SU-DHL-6 (cell line): Measurements from ENCODE around the gene RIN3.

ENCODE experiments used
- H2AFZ ChIP-seq: fragments of 200-600 bp; sonication (generic); 2 replicates; pipeline ENCODE4 v1.6.1; 2014; ENCODE audit warnings: low read depth, mild to moderate bottlenecking, moderate library complexity, mixed read lengths, antibody characterized with exemption, low read length; ENCODE audit not compliant: severe bottlenecking
- H3F3A ChIP-seq: fragments of 200-600 bp; shearing (Covaris generic); 2 replicates; pipeline ENCODE4 v1.6.0; 2016; ENCODE audit warnings: antibody characterized with exemption, mild to moderate bottlenecking; ENCODE audit not compliant: insufficient read depth
- H3K27ac ChIP-seq: fragments of 200-600 bp; sonication (generic); 2 replicates; pipeline ENCODE4 v1.5.1; 2016; ENCODE audit warnings: low read depth, mild to moderate bottlenecking, low read length, moderate library complexity, mixed read lengths
- H3K27me3 ChIP-seq: fragments of 200-600 bp; sonication (generic), shearing (Covaris generic); 2 replicates; pipeline ENCODE4 v1.6.0; 2014; ENCODE audit warnings: mild to moderate bottlenecking, low read length
- H3K36me3 ChIP-seq: fragments of 200-600 bp; sonication (generic); 2 replicates; pipeline ENCODE4 v1.6.1; 2014; ENCODE audit warnings: mild to moderate bottlenecking, low read length, mixed read lengths
- H3K4me2 ChIP-seq: fragments of 300-600, 200-600 bp; shearing (Covaris generic), sonication (generic); 2 replicates; pipeline ENCODE4 v1.6.0; 2014; ENCODE audit warnings: low read length, low read depth, mild to moderate bottlenecking; ENCODE audit not compliant: poor library complexity, severe bottlenecking
- H3K4me3 ChIP-seq: fragments of 200-600 bp; sonication (generic); 2 replicates; pipeline ENCODE4 v1.5.1; 2014; ENCODE audit warnings: antibody characterized with exemption, low read length, mild to moderate bottlenecking, mixed read lengths; ENCODE audit not compliant: insufficient read depth, poor library complexity, severe bottlenecking
- H3K79me2 ChIP-seq: fragments of 200-600 bp; sonication (generic); 2 replicates; pipeline ENCODE4 v1.6.1; 2014; ENCODE audit warnings: mild to moderate bottlenecking, low read length, moderate library complexity; ENCODE audit not compliant: insufficient read depth
- H3K9ac ChIP-seq: fragments of 200-600 bp; sonication (generic); 2 replicates; pipeline ENCODE4 v1.7.0; 2014; ENCODE audit warnings: mild to moderate bottlenecking, low read length
- H3K9me2 ChIP-seq: fragments of 200-600 bp; sonication (generic); replicated peaks from 2 replicates; pipeline ENCODE4 v1.6.1; 2014; ENCODE audit warnings: low read length; ENCODE audit not compliant: insufficient read depth
- H3K9me3 ChIP-seq: fragments of 200-600 bp; sonication (generic); 2 replicates; pipeline ENCODE4 v1.6.1; 2014; ENCODE audit warnings: low read length, mixed read lengths; ENCODE audit not compliant: insufficient read depth
- H4K20me1 ChIP-seq: fragments of 200-600 bp; sonication (generic); 2 replicates; pipeline ENCODE4 v1.6.1; 2014; ENCODE audit warnings: low read depth, mild to moderate bottlenecking, antibody characterized with exemption, low read length, moderate library complexity, mixed read lengths
- CTCF ChIP-seq: fragments of 200-600 bp; sonication (generic); IDR thresholded peaks from one replicate; pipeline ENCODE4 v1.5.1; 2017; ENCODE audit warnings: antibody characterized with exemption, mild to moderate bottlenecking, low read length, moderate library complexity; ENCODE audit not compliant: insufficient read depth, poor library complexity, severe bottlenecking
- EZH2phosphoT487 ChIP-seq: fragments of 200-600 bp; sonication (generic), shearing (Covaris generic); conservative IDR thresholded peaks from 2 replicates; pipeline ENCODE4 v1.6.1; 2018; ENCODE audit warnings: mild to moderate bottlenecking, antibody characterized with exemption, low read length, moderate library complexity, mixed read lengths

RIN3 gene

GRCh38 chr14:92470215-92470614, 43.4 kb upstream of the RIN3 start:
- Histone ChIP-seq H3F3A (no peaks in the 10 kb centered on the region), H3K9me3 (peaks cover 6% of the 10 kb centered on the region; the same call in 1 of the 2 replicates), H3K36me3 (no peaks in the 10 kb centered on the region), H3K4me2 (no peak overlapping the region), H3K27ac (no peak overlapping the region), H3K9ac (no peak overlapping the region), H3K27me3 (no peaks in the 10 kb centered on the region), H3K4me3 (no peak overlapping the region), H4K20me1 (no peaks in the 10 kb centered on the region), H3K9me2 (no peaks in the 10 kb centered on the region), H2AFZ (no peak overlapping the region), H3K79me2 (no peaks in the 10 kb centered on the region)
- TF ChIP-seq EZH2phosphoT487, result no peak
- no peak for TF ChIP-seq CTCF

GRCh38 chr14:92470811-92471210, 42.8 kb upstream of the RIN3 start:
- no peak overlapping the region for H3K27ac ChIP-seq
- H2AFZ ChIP-seq, result no peak overlapping the region
- no peaks in the 10 kb centered on the region for H3K27me3 ChIP-seq
- H3K79me2 ChIP-seq, result no peaks in the 10 kb centered on the region
- H3K4me2 ChIP-seq, result no peak overlapping the region
- no peaks in the 10 kb centered on the region for H3K36me3 ChIP-seq
- no peak overlapping the region for H3K4me3 ChIP-seq
- no peaks in the 10 kb centered on the region for H4K20me1 ChIP-seq
- H3F3A ChIP-seq, result no peaks in the 10 kb centered on the region
- peaks cover 6% of the 10 kb centered on the region; the same call in 1 of the 2 replicates for H3K9me3 ChIP-seq
- H3K9me2 ChIP-seq, result no peaks in the 10 kb centered on the region
- H3K9ac ChIP-seq, result no peak overlapping the region
- TF ChIP-seq CTCF (no peak), EZH2phosphoT487 (no peak)

- H3K9me3 ChIP-seq, result peaks cover 2% of the 10 kb centered on the region; the same call in 1 of the 2 replicates
- H3K9me2 ChIP-seq, result no peaks in the 10 kb centered on the region
- H3K27me3 ChIP-seq, result no peaks in the 10 kb centered on the region
- no peaks in the 10 kb centered on the region for H3K79me2 ChIP-seq
- no peaks in the 10 kb centered on the region for H4K20me1 ChIP-seq
- no peak overlapping the region for H2AFZ ChIP-seq
- no peaks in the 10 kb centered on the region for H3F3A ChIP-seq
- no peak overlapping the region for H3K27ac ChIP-seq
- no peaks in the 10 kb centered on the region for H3K36me3 ChIP-seq
- H3K4me3 ChIP-seq, result no peak overlapping the region
- H3K4me2 ChIP-seq, result no peak overlapping the region
- TF ChIP-seq EZH2phosphoT487 (no peak), CTCF (no peak)
- no peak overlapping the region for H3K9ac ChIP-seq
Measured at GRCh38 chr14:92471919-92472318, 41.7 kb upstream of the RIN3 start.

GRCh38 chr14:92472860-92473259, 40.7 kb upstream of the RIN3 start:
- no peaks in the 10 kb centered on the region for H3F3A ChIP-seq
- H4K20me1 ChIP-seq, result no peaks in the 10 kb centered on the region
- H2AFZ ChIP-seq, result no peak overlapping the region
- no peaks in the 10 kb centered on the region for H3K27me3 ChIP-seq
- H3K9ac ChIP-seq, result no peak overlapping the region
- H3K27ac ChIP-seq, result no peak overlapping the region
- H3K9me2 ChIP-seq, result no peaks in the 10 kb centered on the region
- no peaks in the 10 kb centered on the region for H3K9me3 ChIP-seq
- H3K4me2 ChIP-seq, result no peak overlapping the region
- H3K4me3 ChIP-seq, result no peak overlapping the region
- H3K79me2 ChIP-seq, result no peaks in the 10 kb centered on the region
- H3K36me3 ChIP-seq, result no peaks in the 10 kb centered on the region
- no peak for TF ChIP-seq CTCF
- no peak for TF ChIP-seq EZH2phosphoT487
